H1 (cell line): ENCODE data around the gene BBS12. TPM values are rescaled to one million over a fixed set of nuclear protein-coding genes. Genes with fewer than 3 reads are reported as not detected.
A peak's percentile ranks its signal among the peaks of the same experiment; 100 is the strongest.

Experiments used
- CTCF ChIA-PET: fragments of 300-600 bp; sonication (Branson Sonifier 250); formaldehyde crosslinking; loops from one replicate; lab custom pipeline; 2021; ENCODE audit not compliant: partially characterized antibody; lab: Charles Lee
- POLR2A ChIA-PET: fragments of 300-600 bp; sonication (Branson Sonifier 250); formaldehyde crosslinking; loops from one replicate; lab custom pipeline; 2021; ENCODE audit warnings: inconsistent platforms; ENCODE audit not compliant: partially characterized antibody; lab: Charles Lee
- DNase-seq, 2 experiments: peaks; one replicate each; pipeline versions ENCODE4 v3.0.0 to v3.0.0-alpha.2; 2010 to 2022; ENCODE audit warnings: low spot score in 2 of 2, low read depth in 1 of 2, mixed read lengths in 1 of 2
- FAIRE-seq: peaks from 2 replicates; lab custom pipeline; 2011; peaks lifted over from hg19 to GRCh38; lab: Jason Lieb, UNC
- H2AFZ ChIP-seq: 2 replicates; pipeline ENCODE4 v1.8.1; 2012; ENCODE audit warnings: low read length, inconsistent platforms
- H2AK5ac ChIP-seq: 2 replicates; pipeline ENCODE4 v1.6.1; 2013; ENCODE audit warnings: low read depth, low read length
- H2BK120ac ChIP-seq: replicated peaks from 2 replicates; pipeline ENCODE3; 2013; ENCODE audit warnings: low read depth, low read length, inconsistent platforms
- H2BK12ac ChIP-seq: 2 replicates; pipeline ENCODE4 v1.6.1; 2013; ENCODE audit warnings: low read depth, low read length
- H2BK15ac ChIP-seq: 2 replicates; pipeline ENCODE4 v1.6.1; 2013; ENCODE audit warnings: low read length
- H2BK20ac ChIP-seq: 2 replicates; pipeline ENCODE4 v1.6.1; 2013; ENCODE audit warnings: low read length
- H2BK5ac ChIP-seq: 2 replicates; pipeline ENCODE4 v1.6.1; 2013; ENCODE audit warnings: low read depth, low read length
- H3K14ac ChIP-seq: 2 replicates; pipeline ENCODE4 v1.6.1; 2013; ENCODE audit warnings: inconsistent platforms; ENCODE audit not compliant: insufficient read length
- H3K18ac ChIP-seq: 2 replicates; pipeline ENCODE4 v1.6.1; 2013; ENCODE audit warnings: low read length; ENCODE audit errors: extremely low read depth
- H3K23ac ChIP-seq: 2 replicates; pipeline ENCODE4 v1.6.1; 2013; ENCODE audit warnings: inconsistent platforms; ENCODE audit not compliant: insufficient read length
- H3K23me2 ChIP-seq: 2 replicates; pipeline ENCODE4 v1.6.1; 2013; ENCODE audit warnings: low read depth, low read length
- H3K27ac ChIP-seq: 2 replicates; pipeline ENCODE4 v1.6.1; 2011; ENCODE audit warnings: low read depth, low read length, inconsistent platforms
- H3K27me3 ChIP-seq, 4 experiments: replicated peaks in 1 of 4; 1 replicate in 1 of 4; 2 replicates in 3 of 4; pipeline versions ENCODE4 v1.6.1 to v1.8.1; 2011 to 2013; ENCODE audit warnings: low read length in 3 of 4, mild to moderate bottlenecking in 3 of 4, inconsistent platforms in 2 of 4, mixed read lengths in 2 of 4, moderate library complexity in 1 of 4; ENCODE audit not compliant: control insufficient read depth in 3 of 4, insufficient read depth in 3 of 4; ENCODE audit errors: extremely low read depth in 1 of 4
- H3K36me3 ChIP-seq, 4 experiments: 2 replicates each; pipeline versions ENCODE4 v1.6.1 to v1.8.1; 2011 to 2013; ENCODE audit warnings: mild to moderate bottlenecking in 4 of 4, low read length in 3 of 4, moderate library complexity in 2 of 4, control low read depth in 1 of 4, inconsistent platforms in 1 of 4; ENCODE audit not compliant: insufficient read depth in 4 of 4, control insufficient read depth in 2 of 4
- H3K4ac ChIP-seq: replicated peaks from 2 replicates; pipeline ENCODE3; 2013; ENCODE audit warnings: low read length, low read depth, mixed read lengths, inconsistent platforms; ENCODE audit not compliant: insufficient read length
- H3K4me1 ChIP-seq, 4 experiments: replicated peaks in 1 of 4; 1 replicate in 1 of 4; 2 replicates in 3 of 4; pipeline versions ENCODE4 v1.6.1 to v1.8.1; 2011 to 2013; ENCODE audit warnings: low read length in 3 of 4, inconsistent platforms in 2 of 4, mixed read lengths in 1 of 4; ENCODE audit not compliant: insufficient read depth in 4 of 4, control insufficient read depth in 3 of 4
- H3K4me2 ChIP-seq, 2 experiments: 2 replicates each; pipeline versions ENCODE4 v1.6.1 to v1.8.1; 2011 to 2013; ENCODE audit warnings: low read depth in 2 of 2, low read length in 2 of 2, control low read depth in 1 of 2, inconsistent platforms in 1 of 2, mild to moderate bottlenecking in 1 of 2; ENCODE audit not compliant: insufficient read depth in 1 of 2
- H3K4me3 ChIP-seq, 4 experiments: fragments of 200-600, 300-600 bp in 1 of 4; sonication (generic), shearing (Covaris generic), sonication (Bioruptor Twin) in 1 of 4; 2 replicates each; pipeline versions ENCODE4 v1.5.1 to v1.8.1; 2011 to 2016; ENCODE audit warnings: low read length in 4 of 4, low read depth in 3 of 4, control low read depth in 2 of 4, inconsistent platforms in 2 of 4, mild to moderate bottlenecking in 2 of 4, mixed read lengths in 1 of 4, moderate library complexity in 1 of 4; ENCODE audit not compliant: insufficient read depth in 2 of 4; ENCODE audit errors: extremely low read depth in 1 of 4
- H3K56ac ChIP-seq: replicated peaks from 2 replicates; pipeline ENCODE3; 2013; ENCODE audit warnings: low read depth, mild to moderate bottlenecking, mixed read lengths, low read length, inconsistent platforms; ENCODE audit not compliant: insufficient read length
- H3K79me1 ChIP-seq: 2 replicates; pipeline ENCODE4 v1.6.1; 2013; ENCODE audit warnings: low read depth, low read length, control low read depth
- H3K79me2 ChIP-seq, 2 experiments: 2 replicates each; pipeline versions ENCODE4 v1.6.1 to v1.8.1; 2012 to 2013; ENCODE audit warnings: low read length in 2 of 2, mild to moderate bottlenecking in 2 of 2, inconsistent platforms in 1 of 2; ENCODE audit not compliant: insufficient read depth in 2 of 2, control insufficient read depth in 1 of 2
- H3K9ac ChIP-seq, 4 experiments: replicated peaks in 1 of 4; 1 replicate in 1 of 4; 2 replicates in 3 of 4; pipeline versions ENCODE4 v1.6.1 to v1.8.1; 2011 to 2013; ENCODE audit warnings: low read depth in 3 of 4, low read length in 3 of 4, control low read depth in 2 of 4, mild to moderate bottlenecking in 2 of 4, moderate library complexity in 2 of 4, inconsistent platforms in 1 of 4; ENCODE audit errors: extremely low read depth in 1 of 4
- H3K9me3 ChIP-seq, 2 experiments: 2 replicates each; pipeline versions ENCODE4 v1.6.1 to v1.8.1; 2012 to 2013; ENCODE audit warnings: mild to moderate bottlenecking in 2 of 2, moderate library complexity in 2 of 2, control low read depth in 1 of 2, inconsistent platforms in 1 of 2, low read depth in 1 of 2, low read length in 1 of 2, mixed read lengths in 1 of 2; ENCODE audit not compliant: insufficient read depth in 2 of 2
- H4K20me1 ChIP-seq, 2 experiments: replicated peaks in 1 of 2; 2 replicates each; pipeline versions ENCODE3 to v1.8.1; 2011 to 2013; ENCODE audit warnings: inconsistent platforms in 2 of 2, low read length in 2 of 2, mild to moderate bottlenecking in 1 of 2; ENCODE audit not compliant: insufficient read depth in 2 of 2, control insufficient read depth in 1 of 2
- H4K5ac ChIP-seq: 2 replicates; pipeline ENCODE4 v1.6.1; 2013; ENCODE audit warnings: low read length, low read depth, mixed read lengths, inconsistent platforms; ENCODE audit not compliant: insufficient read length
- H4K8ac ChIP-seq: 2 replicates; pipeline ENCODE4 v1.8.0; 2013; ENCODE audit warnings: mild to moderate bottlenecking, moderate library complexity, low read length, inconsistent platforms; ENCODE audit not compliant: insufficient read depth; ENCODE audit errors: extremely low read depth
- H4K91ac ChIP-seq: replicated peaks from 2 replicates; pipeline ENCODE3; 2013; ENCODE audit warnings: low read length, mixed read lengths, inconsistent platforms; ENCODE audit not compliant: insufficient read length
- KDM1A ChIP-seq: fragments of 200-600, 300-600 bp; sonication (generic); IDR thresholded peaks from 2 replicates; pipeline ENCODE4 v1.7.1; 2016; ENCODE audit warnings: mild to moderate bottlenecking, low read length, borderline replicate concordance
- KDM4A ChIP-seq: IDR thresholded peaks from one replicate; pipeline ENCODE4 v1.7.1; 2012; ENCODE audit warnings: low read depth, mild to moderate bottlenecking, moderate library complexity, low read length, inconsistent platforms; ENCODE audit not compliant: severe bottlenecking
- NRF1 ChIP-seq: IDR thresholded peaks from 2 replicates; pipeline ENCODE4 v1.6.1; 2011; ENCODE audit warnings: mild to moderate bottlenecking, low read depth, low read length, improper control_type of control experiment
- PHF8 ChIP-seq: fragments of 200-600 bp; sonication (generic); conservative IDR thresholded peaks from 2 replicates; pipeline ENCODE4 v1.7.1; 2012; ENCODE audit warnings: low read depth, mild to moderate bottlenecking, inconsistent platforms, low read length, moderate library complexity
- RBBP5 ChIP-seq: IDR thresholded peaks from 2 replicates; pipeline ENCODE4 v1.7.1; 2012; ENCODE audit warnings: low read depth, mild to moderate bottlenecking, inconsistent platforms, low read length, moderate library complexity, borderline replicate concordance
- RXRA ChIP-seq: IDR thresholded peaks from 2 replicates; pipeline ENCODE4 v1.6.1; 2011; ENCODE audit warnings: low read depth, mild to moderate bottlenecking, low read length, moderate library complexity; ENCODE audit not compliant: insufficient read depth
- SIX5 ChIP-seq: IDR thresholded peaks from 2 replicates; pipeline ENCODE4 v1.6.1; 2011; ENCODE audit warnings: mild to moderate bottlenecking, low read depth, low read length
- SRF ChIP-seq: IDR thresholded peaks from 2 replicates; pipeline ENCODE4 v1.6.1; 2011; ENCODE audit warnings: mild to moderate bottlenecking, low read depth, low read length, moderate library complexity
- ZNF274 ChIP-seq: IDR thresholded peaks from 2 replicates; pipeline ENCODE4 v1.7.0; 2012; ENCODE audit warnings: low read length, borderline replicate concordance; ENCODE audit errors: extremely low read depth
- WGBS, 2 experiments: shearing (Covaris generic) in 1 of 2; methylation state at CpG; one replicate each; pipeline versions ENCODE4 v1.1.6 to v1.1.7; 2013 to 2015; ENCODE audit warnings: low lambda C conversion rate in 2 of 2, mixed read lengths in 2 of 2, inconsistent platforms in 1 of 2, low coverage in 1 of 2, missing lambda C conversion rate in 1 of 2; ENCODE audit not compliant: insufficient replicate concordance in 2 of 2, insufficient coverage in 1 of 2, insufficient read length in 1 of 2; ENCODE audit errors: extremely low coverage in 1 of 2, missing lambda C conversion rate in 1 of 2; 5-methylcytosine and 5-hydroxymethylcytosine counted together
- polyA plus RNA-seq, 7 experiments: library from polyadenylated mRNA; depleted of rRNA in 3 of 7; stranded (reverse) in 5 of 7; unstranded in 2 of 7; fragments of >200 nt in 5 of 7; fragments of 200-250 nt in 2 of 7; gene quantifications; 1 replicate in 5 of 7; 2 replicates in 1 of 7; 4 replicates in 1 of 7; pipeline versions ENCODE4 v1.2.1 to v1.2.3, GENCODE V29; 2011 to 2013; ENCODE audit warnings: missing spikeins in 2 of 7, mixed read lengths in 2 of 7
- total RNA-seq: library from RNA; stranded (reverse); fragmentation: NEBNext Ultra II Directional; extraction: Animal tissue kit (Norgen Biotek cat#: 25700); gene quantifications from 2 replicates; pipeline ENCODE4 v1.2.1, GENCODE V29; 2021
- TF ChIP-seq, protein P1 (sequence below): IDR thresholded peaks from 2 replicates; pipeline ENCODE4 v1.6.1; 2011; ENCODE audit warnings: low read depth, mild to moderate bottlenecking, low read length; ENCODE audit not compliant: insufficient read depth

BBS12 gene
- total and polyA plus RNA-seq, 2 of the 8 experiments (the other 6 are each of a cell fraction or from before 2014, with no cell fraction given) = 0.88 to 2.6 TPM

DNA sequence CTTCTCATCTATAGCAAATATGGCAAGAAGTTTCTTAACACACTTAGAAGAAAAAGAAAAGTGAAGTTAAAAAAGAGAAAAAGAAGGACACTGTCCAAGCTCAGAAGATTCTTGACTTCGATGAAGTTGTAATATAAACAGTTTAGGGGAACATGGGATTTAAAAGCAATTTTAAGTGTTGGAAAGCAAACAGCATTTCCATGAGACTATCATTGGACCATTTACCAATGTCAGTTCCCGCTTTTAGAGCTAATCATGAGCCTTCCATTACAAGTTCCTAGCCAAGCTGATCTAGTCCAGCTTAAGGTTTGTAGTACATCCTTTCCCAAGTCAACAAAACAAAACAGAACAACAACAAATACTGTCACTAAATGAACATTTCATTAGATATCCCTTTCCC is 49.0 kb downstream of the BBS12 start:
- DNase-seq = no peak
- ChIA-PET POLR2A (interaction anchor here (2.7 to 5.0 kb wide), 2 partner anchors 16 to 46 kb away, joined by 18 to 79 read pairs; no protein-coding TSS in a partner anchor), CTCF (interaction anchor here (0.5 to 2.5 kb wide), 3 partner anchors 16 to 26 kb away, joined by 3 to 6 read pairs (median 5); no protein-coding TSS in a partner anchor)
- peak overlapping the region; percentile 82; the same call in 1 of the 2 replicates for H2BK12ac ChIP-seq
- FAIRE-seq = no peak
- H4K5ac ChIP-seq = peak overlapping the region; percentile 71
- peak overlapping the region; percentile 67; the same call in 1 of the 2 replicates for H2BK5ac ChIP-seq
- H4K8ac ChIP-seq = no peak overlapping the region
- TF ChIP-seq ZNF274 (no peak), SIX5 (no peak), KDM1A (no peak), KDM4A (no peak), SRF (no peak), PHF8 (no peak), RBBP5 (no peak), RXRA (no peak), NRF1 (no peak)
- TF ChIP-seq, protein P1, sequence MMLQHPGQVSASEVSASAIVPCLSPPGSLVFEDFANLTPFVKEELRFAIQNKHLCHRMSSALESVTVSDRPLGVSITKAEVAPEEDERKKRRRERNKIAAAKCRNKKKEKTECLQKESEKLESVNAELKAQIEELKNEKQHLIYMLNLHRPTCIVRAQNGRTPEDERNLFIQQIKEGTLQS = no peak
- H3K9me3 ChIP-seq = no peaks in the 10 kb centered on the region; a peak in 2 of 4 replicates
- H2BK120ac ChIP-seq = peak overlapping the region; percentile 6
- H4K20me1 ChIP-seq = no peaks in the 10 kb centered on the region
- H3K79me1 ChIP-seq = no peaks in the 10 kb centered on the region
- H3K4me1 ChIP-seq = peaks cover 7 to 24% (median 15%) of the 10 kb centered on the region in 4 experiments; a peak in 6 of 7 replicates
- H2BK20ac ChIP-seq = peak overlapping the region; percentile 52; the same call in 1 of the 2 replicates
- H4K91ac ChIP-seq = peak overlapping the region; percentile 14
- H3K14ac ChIP-seq = no peak overlapping the region
- H3K56ac ChIP-seq = no peak overlapping the region
- no peak overlapping the region for H3K4me2 ChIP-seq
- no peaks in the 10 kb centered on the region; a peak in 1 of 8 replicates for H3K36me3 ChIP-seq
- H3K27me3 ChIP-seq = no peaks in the 10 kb centered on the region
- H2BK15ac ChIP-seq = no peak overlapping the region
- peak overlapping the region; percentile 12; the same call in 1 of the 2 replicates for H3K27ac ChIP-seq
- no peak overlapping the region for H3K18ac ChIP-seq
- no peak overlapping the region for H3K4ac ChIP-seq
- H3K23me2 ChIP-seq = no peaks in the 10 kb centered on the region
- no peak overlapping the region for H2AK5ac ChIP-seq
- no peaks in the 10 kb centered on the region for H3K79me2 ChIP-seq
- no peak overlapping the region for H3K4me3 ChIP-seq
- no peak overlapping the region for H3K9ac ChIP-seq
- H2AFZ ChIP-seq = no peak overlapping the region
- WGBS, 2 experiments = 87% methylated on average over 2 of the region's 2 CpGs; no CpG with 5 or more reads in 1 of the 2 experiments
- H3K23ac ChIP-seq = no peak overlapping the region
